Effector memory CD4-positive, alpha-beta T cell (primary cell): ENCODE results near the gene UBE4A.

Source experiments
- DNase-seq, 3 donors: peaks; one replicate each; pipeline ENCODE4 v3.0.0-alpha.2; 2020
- H3K27ac ChIP-seq: 2 replicates; pipeline ENCODE4 v1.7.0; 2013; ENCODE audit warnings: mild to moderate bottlenecking, low read length, moderate library complexity; ENCODE audit not compliant: insufficient read depth, poor library complexity, severe bottlenecking
- H3K27me3 ChIP-seq: replicated peaks from 2 replicates; pipeline ENCODE4 v1.7.0; 2013; ENCODE audit warnings: mild to moderate bottlenecking, low read length; ENCODE audit not compliant: insufficient read depth, control insufficient read depth, poor library complexity, severe bottlenecking
- H3K36me3 ChIP-seq: 2 replicates; pipeline ENCODE4 v1.7.0; 2013; ENCODE audit warnings: mild to moderate bottlenecking, low read length, moderate library complexity; ENCODE audit not compliant: control insufficient read depth, insufficient read depth
- H3K4me1 ChIP-seq: 2 replicates; pipeline ENCODE4 v1.7.0; 2013; ENCODE audit warnings: low read length, mild to moderate bottlenecking; ENCODE audit not compliant: control insufficient read depth, insufficient read depth, poor library complexity, severe bottlenecking
- H3K4me3 ChIP-seq: 2 replicates; pipeline ENCODE4 v1.7.0; 2013; ENCODE audit warnings: low read length, low read depth, mild to moderate bottlenecking; ENCODE audit not compliant: insufficient read depth, poor library complexity, severe bottlenecking
- H3K9me3 ChIP-seq: 2 replicates; pipeline ENCODE4 v1.7.0; 2013; ENCODE audit warnings: mild to moderate bottlenecking, low read length, moderate library complexity; ENCODE audit not compliant: control insufficient read depth

UBE4A gene

GRCh38 chr11:118434553-118435289 is 75.3 kb downstream of the UBE4A start:
- DNase-seq = peak in 2 of 3 donors; percentile 20 to 25
- Histone ChIP-seq H3K27ac (peak overlapping the region; percentile 98), H3K27me3 (no peaks in the 10 kb centered on the region), H3K4me1 (peaks cover 15% of the 10 kb centered on the region), H3K9me3 (no peaks in the 10 kb centered on the region), H3K4me3 (peak overlapping the region; percentile 95), H3K36me3 (no peaks in the 10 kb centered on the region)

- Histone ChIP-seq H3K36me3 (no peaks in the 10 kb centered on the region), H3K9me3 (no peaks in the 10 kb centered on the region), H3K27ac (peak overlapping the region; percentile 98), H3K27me3 (no peaks in the 10 kb centered on the region), H3K4me3 (peak overlapping the region; percentile 95), H3K4me1 (peaks cover 17% of the 10 kb centered on the region)
- peak; percentile 28 to 58 (median 53) for DNase-seq
Observed at GRCh38 chr11:118435290-118435892, 76.0 kb downstream of the UBE4A start.

GRCh38 chr11:118435893-118436624 is 76.7 kb downstream of the UBE4A start, which contains the start of gene KMT2A:
Gene KMT2A, plus strand, starts transcription at chr11:118436492. Its CDS starts 21 bp downstream, at chr11:118436513.
- peak within 1 kb of the TSS; percentile 95 for H3K4me3 ChIP-seq

GRCh38 chr11:118436639-118437207 is 77.3 kb downstream of the UBE4A start:
- Histone ChIP-seq H3K9me3 (no peaks in the 10 kb centered on the region), H3K27me3 (no peaks in the 10 kb centered on the region), H3K4me1 (peaks cover 26% of the 10 kb centered on the region), H3K36me3 (no peaks in the 10 kb centered on the region), H3K27ac (peak overlapping the region; percentile 98), H3K4me3 (peak overlapping the region; percentile 95)
- DNase-seq = peak in 2 of 3 donors; percentile 56 to 57

More at GRCh38 chr11:118435893-118436624, 76.7 kb downstream of the UBE4A start, which contains the start of gene KMT2A:
- H3K27ac ChIP-seq = peak within 1 kb of the TSS; percentile 98
- no peaks in the 10 kb centered on the region for H3K27me3 ChIP-seq
- H3K4me1 ChIP-seq = peaks cover 23% of the 10 kb centered on the region
- DNase-seq = peak; percentile 85 to 88 (median 87)
- no peaks in the 10 kb centered on the region for H3K9me3 ChIP-seq
- no peaks in the 10 kb centered on the region for H3K36me3 ChIP-seq

- H3K27me3 ChIP-seq = no peaks in the 10 kb centered on the region
- no peaks in the 10 kb centered on the region for H3K36me3 ChIP-seq
- no peaks in the 10 kb centered on the region for H3K9me3 ChIP-seq
- H3K4me1 ChIP-seq = peaks cover 33% of the 10 kb centered on the region
- peak; percentile 35 to 47 (median 45) for DNase-seq
- peak overlapping the region; percentile 98 for H3K27ac ChIP-seq
- peak overlapping the region; percentile 95 for H3K4me3 ChIP-seq
Observed at GRCh38 chr11:118437208-118438125, 78.1 kb downstream of the UBE4A start.

GRCh38 chr11:118438314-118438931 is 79.0 kb downstream of the UBE4A start:
- H3K4me3 ChIP-seq = peak overlapping the region; percentile 95
- H3K9me3 ChIP-seq = no peaks in the 10 kb centered on the region
- no peaks in the 10 kb centered on the region for H3K27me3 ChIP-seq
- DNase-seq = peak; percentile 21 to 46 (median 45)
- H3K4me1 ChIP-seq = peaks cover 43% of the 10 kb centered on the region
- no peaks in the 10 kb centered on the region for H3K36me3 ChIP-seq
- H3K27ac ChIP-seq = peak overlapping the region; percentile 98

GRCh38 chr11:118439646-118440045 is 80.2 kb downstream of the UBE4A start:
- no peaks in the 10 kb centered on the region for H3K36me3 ChIP-seq
- no peak overlapping the region for H3K4me3 ChIP-seq
- no peaks in the 10 kb centered on the region for H3K27me3 ChIP-seq
- H3K27ac ChIP-seq = peak overlapping the region; percentile 98
- peaks cover 39% of the 10 kb centered on the region for H3K4me1 ChIP-seq
- H3K9me3 ChIP-seq = no peaks in the 10 kb centered on the region
- DNase-seq = no peak

GRCh38 chr11:118441770-118442275 is 82.4 kb downstream of the UBE4A start:
- Histone ChIP-seq H3K36me3 (no peaks in the 10 kb centered on the region), H3K9me3 (no peaks in the 10 kb centered on the region), H3K4me3 (no peak overlapping the region), H3K27ac (peak overlapping the region; percentile 15), H3K27me3 (no peaks in the 10 kb centered on the region), H3K4me1 (peaks cover 39% of the 10 kb centered on the region)
- no peak for DNase-seq
